ENCODE results near the gene SNIP1.

The SNIP1 gene

DNA sequence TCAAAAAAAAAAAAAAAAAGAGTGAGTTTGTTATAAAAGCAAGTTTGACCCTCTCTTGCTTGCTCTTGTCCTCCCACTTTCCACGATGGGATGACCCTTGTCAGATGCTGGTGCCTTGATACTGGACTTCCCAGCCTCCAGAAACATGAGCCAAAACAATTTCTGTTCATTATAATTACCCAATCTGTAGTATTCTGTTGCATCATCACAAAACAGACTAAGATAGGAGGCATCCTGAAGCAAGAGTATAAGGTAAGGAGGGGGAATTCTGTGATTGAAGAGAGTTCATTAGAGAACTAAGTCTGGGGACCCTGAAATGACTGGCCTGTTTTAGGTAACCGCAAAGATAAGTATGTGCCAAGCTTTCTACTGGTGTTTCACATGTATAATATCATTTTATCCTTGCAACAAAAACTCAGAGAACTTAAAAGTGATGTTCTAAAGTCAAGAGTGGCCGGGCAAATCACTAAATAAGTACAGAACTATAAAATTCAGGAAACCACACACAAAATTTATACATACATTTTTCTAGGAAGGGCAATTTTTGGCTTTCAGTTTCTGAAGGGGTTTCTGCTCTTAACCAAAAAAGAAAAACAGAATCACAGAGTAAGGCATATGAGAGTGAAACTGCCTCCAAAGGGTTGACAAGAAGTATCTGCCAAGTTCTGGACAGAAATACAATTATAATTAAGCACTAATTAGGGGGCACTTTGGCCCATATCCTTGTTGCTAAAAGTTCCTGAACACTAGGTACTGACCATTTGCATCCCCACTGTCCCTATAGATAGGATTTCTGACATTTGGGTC, 16.6 kb upstream of the SNIP1 start:
- TF ChIP-seq, protein P1, sequence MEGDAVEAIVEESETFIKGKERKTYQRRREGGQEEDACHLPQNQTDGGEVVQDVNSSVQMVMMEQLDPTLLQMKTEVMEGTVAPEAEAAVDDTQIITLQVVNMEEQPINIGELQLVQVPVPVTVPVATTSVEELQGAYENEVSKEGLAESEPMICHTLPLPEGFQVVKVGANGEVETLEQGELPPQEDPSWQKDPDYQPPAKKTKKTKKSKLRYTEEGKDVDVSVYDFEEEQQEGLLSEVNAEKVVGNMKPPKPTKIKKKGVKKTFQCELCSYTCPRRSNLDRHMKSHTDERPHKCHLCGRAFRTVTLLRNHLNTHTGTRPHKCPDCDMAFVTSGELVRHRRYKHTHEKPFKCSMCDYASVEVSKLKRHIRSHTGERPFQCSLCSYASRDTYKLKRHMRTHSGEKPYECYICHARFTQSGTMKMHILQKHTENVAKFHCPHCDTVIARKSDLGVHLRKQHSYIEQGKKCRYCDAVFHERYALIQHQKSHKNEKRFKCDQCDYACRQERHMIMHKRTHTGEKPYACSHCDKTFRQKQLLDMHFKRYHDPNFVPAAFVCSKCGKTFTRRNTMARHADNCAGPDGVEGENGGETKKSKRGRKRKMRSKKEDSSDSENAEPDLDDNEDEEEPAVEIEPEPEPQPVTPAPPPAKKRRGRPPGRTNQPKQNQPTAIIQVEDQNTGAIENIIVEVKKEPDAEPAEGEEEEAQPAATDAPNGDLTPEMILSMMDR (conservative IDR thresholded peaks at IDR 0.05; ENCODE audit: control insufficient read depth, insufficient read depth, low read depth, low read length): no peak
- H3K4me3 ChIP-seq (ENCODE audit: control insufficient read depth, low read depth, low read length): no peak overlapping the region
- no peak for DNase-seq (ENCODE audit: low read depth)

DNA sequence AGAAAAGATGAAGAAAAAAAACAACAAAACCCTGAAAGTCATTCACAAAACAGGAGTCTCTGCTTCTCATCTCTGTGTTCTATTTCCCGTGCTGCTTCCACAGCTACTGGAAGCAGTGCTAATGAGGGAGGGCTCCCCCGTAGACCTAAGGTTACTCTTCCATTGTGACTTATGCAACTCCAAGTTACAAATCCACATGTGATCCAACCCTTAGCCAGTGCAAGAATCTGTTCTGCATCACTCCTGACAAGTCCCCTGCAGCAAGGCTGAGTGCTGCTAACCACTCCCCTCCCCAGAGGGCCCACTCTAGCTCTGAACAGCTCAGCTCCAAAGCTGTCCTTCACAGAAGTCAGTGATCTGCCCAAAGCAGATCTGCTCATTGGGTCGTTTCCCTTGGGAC, 12.9 kb upstream of the SNIP1 start:
- TF ChIP-seq, protein P1 (conservative IDR thresholded peaks at IDR 0.05; ENCODE audit: control insufficient read depth, insufficient read depth, low read depth, low read length): no peak
- peak; percentile 54 for DNase-seq (ENCODE audit: low read depth)
- H3K4me3 ChIP-seq (ENCODE audit: control insufficient read depth, low read depth, low read length): no peak overlapping the region

DNA sequence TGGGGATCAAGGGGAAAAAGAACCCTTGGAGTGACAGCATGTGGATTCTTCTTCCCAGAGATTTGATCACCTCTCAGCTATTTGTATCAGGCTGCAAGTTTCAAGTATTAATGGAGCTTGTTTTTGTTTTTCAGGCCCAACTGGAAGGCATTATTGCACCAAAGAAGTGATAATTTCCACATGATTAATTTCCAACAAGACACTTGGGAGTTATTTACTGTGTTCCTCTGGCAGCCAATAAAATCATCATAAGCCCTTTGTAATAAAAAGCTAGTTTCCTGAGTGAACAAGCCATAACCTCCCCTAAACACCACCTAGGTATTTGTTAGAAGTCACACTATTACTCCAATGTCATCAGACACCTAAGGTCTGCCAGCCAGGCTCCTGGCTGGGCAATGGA, 10.8 kb upstream of the SNIP1 start:
- TF ChIP-seq, protein P1 (conservative IDR thresholded peaks at IDR 0.05; ENCODE audit: control insufficient read depth, insufficient read depth, low read depth, low read length): no peak
- DNase-seq (ENCODE audit: low read depth): no peak

DNA sequence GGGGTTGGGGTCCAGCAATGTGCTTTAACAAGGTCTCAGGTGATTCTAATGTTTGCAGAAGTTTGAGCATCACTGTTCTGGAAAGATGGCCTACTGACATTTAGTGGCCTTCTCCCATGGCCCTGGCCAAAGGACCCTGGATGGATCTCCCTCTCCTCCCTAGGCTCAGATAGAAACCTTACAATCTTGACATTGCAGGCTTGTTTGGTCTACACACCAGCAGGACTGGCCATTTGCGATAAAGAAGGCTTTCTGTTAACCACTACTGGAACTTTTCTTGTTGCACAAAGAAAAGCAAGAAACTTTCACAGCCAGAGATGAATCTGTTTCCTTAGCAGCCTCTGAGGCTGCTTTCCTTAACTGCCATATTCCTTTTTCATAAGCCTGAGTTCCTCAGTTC, 8.9 kb upstream of the SNIP1 start:
- TF ChIP-seq, protein P1 (conservative IDR thresholded peaks at IDR 0.05; ENCODE audit: control insufficient read depth, insufficient read depth, low read depth, low read length): no peak
- no peak for DNase-seq (ENCODE audit: low read depth)
- no peak overlapping the region for H3K4me3 ChIP-seq (ENCODE audit: control insufficient read depth, low read depth, low read length)

More for the DNA sequence above, 10.8 kb upstream of the SNIP1 start:
- H3K4me3 ChIP-seq (ENCODE audit: control insufficient read depth, low read depth, low read length): no peak overlapping the region

DNA sequence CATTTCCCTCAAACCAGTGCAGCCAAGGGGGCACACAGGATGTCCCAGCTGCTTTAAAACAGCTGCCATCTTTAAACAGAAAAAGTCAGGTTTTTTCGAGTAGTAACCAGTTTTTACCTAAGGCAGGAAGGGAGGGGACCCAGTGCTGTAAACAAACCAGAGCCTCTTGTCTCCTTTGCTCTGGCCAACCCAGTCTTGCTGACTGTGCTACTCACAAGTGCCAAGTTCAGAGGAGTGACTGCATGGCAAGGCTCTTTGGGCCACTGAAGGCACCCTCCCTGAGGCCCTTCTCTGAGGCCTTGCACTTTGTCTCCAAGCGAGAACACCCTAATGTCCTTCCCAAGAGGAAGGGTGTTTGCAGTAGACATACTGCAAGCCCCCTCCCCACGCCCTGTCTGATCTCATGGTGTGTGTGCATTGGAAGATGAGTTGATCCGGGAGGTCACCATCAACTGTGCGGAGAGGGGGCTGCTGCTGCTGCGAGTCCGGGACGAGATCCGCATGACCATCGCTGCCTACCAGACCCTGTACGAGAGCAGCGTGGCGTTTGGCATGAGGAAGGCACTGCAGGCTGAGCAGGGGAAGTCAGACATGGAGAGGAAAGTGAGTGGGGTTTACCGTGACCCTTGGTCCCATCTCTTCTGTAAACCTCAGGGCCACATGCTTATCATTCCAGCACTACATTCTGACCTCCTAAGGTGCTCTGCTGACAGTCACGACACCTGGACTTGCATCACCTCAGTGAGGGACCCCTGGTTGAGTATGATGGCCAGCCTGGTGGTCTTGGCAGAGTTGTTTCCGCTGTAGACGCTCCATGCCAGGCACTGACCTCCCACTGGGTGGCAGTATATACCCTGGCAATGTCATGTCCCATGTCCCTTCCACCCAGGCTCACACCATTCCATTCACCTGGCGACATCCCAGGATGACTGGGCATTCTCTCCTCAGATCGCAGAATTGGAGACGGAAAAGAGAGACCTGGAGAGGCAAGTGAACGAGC, 7.3 kb upstream of the SNIP1 start:
- DNase-seq (ENCODE audit: low read depth): peak; percentile 67

More for the DNA sequence above, 7.3 kb upstream of the SNIP1 start:
- no peak overlapping the region for H3K4me3 ChIP-seq (ENCODE audit: control insufficient read depth, low read depth, low read length)
- TF ChIP-seq, protein P1 (conservative IDR thresholded peaks at IDR 0.05; ENCODE audit: control insufficient read depth, insufficient read depth, low read depth, low read length): peak; percentile 69
